Skeletal muscle satellite cell (primary cell): ENCODE measurements around the gene KANSL1.

ENCODE experiments used
- H3K27me3 ChIP-seq: 2 replicates; pipeline ENCODE4 v1.7.0; 2013; ENCODE audit warnings: low read length; ENCODE audit not compliant: control insufficient read depth, insufficient read depth
- H3K36me3 ChIP-seq: 2 replicates; pipeline ENCODE4 v1.7.0; 2013; ENCODE audit warnings: mild to moderate bottlenecking, control low read depth, low read length; ENCODE audit not compliant: insufficient read depth
- H3K4me1 ChIP-seq: 2 replicates; pipeline ENCODE4 v1.7.0; 2013; ENCODE audit warnings: low read length; ENCODE audit not compliant: control insufficient read depth, insufficient read depth
- H3K4me2 ChIP-seq: 2 replicates; pipeline ENCODE4 v1.7.0; 2013; ENCODE audit warnings: mild to moderate bottlenecking, low read length
- H3K4me3 ChIP-seq: 2 replicates; pipeline ENCODE4 v1.7.0; 2013; ENCODE audit warnings: low read length
- H3K9ac ChIP-seq: 2 replicates; pipeline ENCODE4 v1.7.0; 2013; ENCODE audit warnings: mild to moderate bottlenecking, low read depth, low read length, moderate library complexity
- H3K9me3 ChIP-seq: replicated peaks from 2 replicates; pipeline ENCODE4 v1.7.0; 2013; ENCODE audit warnings: mild to moderate bottlenecking, control low read depth, low read length

Gene KANSL1

GRCh38 chr17:46135126-46135812, 58.0 kb downstream of the KANSL1 start:
- no peak overlapping the region for H3K9ac ChIP-seq
- H3K36me3 ChIP-seq = no peaks in the 10 kb centered on the region
- H3K27me3 ChIP-seq = no peaks in the 10 kb centered on the region
- no peaks in the 10 kb centered on the region for H3K9me3 ChIP-seq
- peaks cover 20% of the 10 kb centered on the region for H3K4me1 ChIP-seq
- H3K4me3 ChIP-seq = no peak overlapping the region
- no peak overlapping the region for H3K4me2 ChIP-seq

DNA sequence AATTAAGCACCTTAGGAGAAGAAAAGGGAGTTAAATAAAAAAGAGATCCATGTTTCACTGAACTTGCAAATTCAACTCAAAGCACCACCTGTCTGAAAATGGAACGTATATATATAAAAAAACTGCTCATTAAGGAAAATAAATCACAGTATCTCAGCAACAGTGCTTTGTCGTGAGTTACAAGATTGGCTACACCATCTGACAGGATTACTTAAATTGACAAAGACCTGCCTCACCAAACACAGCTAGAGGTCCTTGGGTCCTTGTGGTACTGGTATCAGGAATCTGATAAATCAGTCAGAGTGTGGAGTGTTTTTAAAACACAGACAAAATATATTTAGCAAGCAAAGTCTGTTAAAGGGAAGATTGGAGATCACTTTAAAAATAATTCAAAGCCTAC, 63.9 kb downstream of the KANSL1 start:
- Histone ChIP-seq H3K36me3 (no peaks in the 10 kb centered on the region), H3K4me1 (peaks cover 20% of the 10 kb centered on the region)

DNA sequence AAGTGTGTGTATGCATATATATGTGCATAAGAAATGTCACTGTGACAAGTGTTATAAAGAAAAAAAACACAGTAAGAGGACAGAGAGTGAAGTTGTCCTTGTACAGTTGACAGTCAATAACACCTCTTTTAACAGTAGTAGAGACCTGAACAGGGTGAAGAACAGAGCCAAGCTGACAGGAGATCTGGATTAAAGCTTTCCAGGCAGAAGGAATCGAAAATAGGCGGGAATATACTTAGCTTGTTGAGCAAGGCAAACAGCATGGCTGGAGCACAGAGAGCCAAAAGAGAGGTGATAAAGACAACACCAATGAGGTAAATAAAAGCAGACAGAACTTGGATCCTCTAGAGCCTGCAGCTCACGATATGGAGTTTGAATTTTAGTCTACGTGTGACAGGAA, 64.8 kb downstream of the KANSL1 start:
- Histone ChIP-seq H3K9ac (no peak overlapping the region), H3K9me3 (no peaks in the 10 kb centered on the region), H3K36me3 (no peaks in the 10 kb centered on the region), H3K4me2 (no peak overlapping the region), H3K4me1 (peaks cover 23% of the 10 kb centered on the region), H3K4me3 (no peak overlapping the region), H3K27me3 (no peaks in the 10 kb centered on the region)

More for the DNA sequence above, 63.9 kb downstream of the KANSL1 start:
- Histone ChIP-seq H3K27me3 (no peaks in the 10 kb centered on the region), H3K9me3 (no peaks in the 10 kb centered on the region), H3K9ac (no peak overlapping the region), H3K4me2 (no peak overlapping the region), H3K4me3 (no peak overlapping the region)

GRCh38 chr17:46127524-46127923, 65.7 kb downstream of the KANSL1 start:
- H3K27me3 ChIP-seq = no peaks in the 10 kb centered on the region
- H3K36me3 ChIP-seq = no peaks in the 10 kb centered on the region
- no peak overlapping the region for H3K9ac ChIP-seq
- peaks cover 23% of the 10 kb centered on the region for H3K4me1 ChIP-seq
- no peak overlapping the region for H3K4me2 ChIP-seq
- no peak overlapping the region for H3K4me3 ChIP-seq
- H3K9me3 ChIP-seq = no peaks in the 10 kb centered on the region

DNA sequence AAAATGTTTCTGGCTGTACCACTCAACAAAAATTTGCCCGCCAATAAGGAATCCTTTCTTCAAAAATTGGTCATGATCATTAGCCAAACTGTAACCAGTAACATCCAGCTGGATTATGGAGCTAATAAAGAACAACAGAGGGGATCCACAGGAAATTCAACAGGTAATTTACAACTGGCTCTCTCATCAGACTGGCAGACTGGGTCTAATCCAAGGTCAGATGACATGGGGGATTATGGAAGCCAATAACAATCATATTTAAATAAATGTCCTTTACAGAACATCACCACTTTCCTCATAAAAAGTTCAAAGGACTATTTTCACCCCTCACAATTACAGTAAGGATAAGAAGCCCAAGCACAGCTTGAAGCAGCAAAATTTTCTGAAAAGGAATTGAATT, 66.4 kb downstream of the KANSL1 start:
- H3K9ac ChIP-seq = no peak overlapping the region
- peaks cover 23% of the 10 kb centered on the region for H3K4me1 ChIP-seq
- no peaks in the 10 kb centered on the region for H3K27me3 ChIP-seq

GRCh38 chr17:46125831-46126230, 67.4 kb downstream of the KANSL1 start:
- Histone ChIP-seq H3K4me1 (peaks cover 31% of the 10 kb centered on the region), H3K9me3 (no peaks in the 10 kb centered on the region), H3K9ac (no peak overlapping the region), H3K27me3 (no peaks in the 10 kb centered on the region), H3K36me3 (no peaks in the 10 kb centered on the region), H3K4me3 (no peak overlapping the region), H3K4me2 (no peak overlapping the region)

More for the DNA sequence above, 66.4 kb downstream of the KANSL1 start:
- Histone ChIP-seq H3K36me3 (no peaks in the 10 kb centered on the region), H3K4me2 (no peak overlapping the region), H3K4me3 (no peak overlapping the region), H3K9me3 (no peaks in the 10 kb centered on the region)

DNA sequence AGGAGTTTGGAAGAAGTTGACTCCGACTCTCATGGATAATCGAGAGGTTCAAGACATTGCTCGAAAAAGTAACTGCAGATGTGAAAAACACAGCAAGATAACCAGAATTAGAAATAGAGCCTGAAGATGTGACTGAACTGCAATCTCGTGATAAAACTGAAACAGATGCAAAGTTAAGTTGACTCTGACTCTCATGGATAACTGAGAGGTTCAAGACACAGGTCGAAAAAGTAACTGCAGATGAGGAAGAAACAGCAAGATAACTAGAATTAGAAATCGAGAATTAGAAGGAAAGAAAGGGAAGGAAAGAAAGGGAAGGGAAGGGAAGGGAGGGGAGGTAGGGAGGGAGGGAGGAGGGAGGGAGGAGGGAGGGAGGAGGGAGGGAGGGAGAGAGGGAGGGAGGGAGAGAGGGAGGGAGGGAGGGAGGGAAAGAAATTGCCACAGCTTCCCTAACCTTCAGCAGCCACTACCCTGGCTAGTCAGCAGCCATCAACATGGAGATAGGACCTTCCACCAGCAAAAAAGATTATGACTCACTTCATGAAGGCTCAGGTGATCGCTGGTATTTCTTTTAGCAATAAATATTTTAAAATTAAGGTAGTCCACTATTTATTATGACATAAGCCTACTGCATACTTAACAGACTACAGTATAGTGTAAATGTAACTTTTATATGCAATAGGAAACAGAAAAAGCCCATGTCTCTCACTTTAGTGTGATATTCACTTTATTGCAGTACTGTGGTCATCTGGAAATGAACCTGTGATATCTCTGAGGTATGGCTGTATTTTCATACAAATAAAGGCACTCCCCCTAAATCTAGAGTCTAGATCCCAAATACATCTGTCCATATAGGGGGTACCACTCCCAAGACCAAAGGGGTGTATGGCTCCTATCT, 68.3 kb downstream of the KANSL1 start:
- Histone ChIP-seq H3K4me3 (no peak overlapping the region), H3K27me3 (no peaks in the 10 kb centered on the region), H3K9ac (no peak overlapping the region), H3K36me3 (no peaks in the 10 kb centered on the region), H3K4me1 (peaks cover 24% of the 10 kb centered on the region), H3K9me3 (no peaks in the 10 kb centered on the region), H3K4me2 (no peak overlapping the region)

DNA sequence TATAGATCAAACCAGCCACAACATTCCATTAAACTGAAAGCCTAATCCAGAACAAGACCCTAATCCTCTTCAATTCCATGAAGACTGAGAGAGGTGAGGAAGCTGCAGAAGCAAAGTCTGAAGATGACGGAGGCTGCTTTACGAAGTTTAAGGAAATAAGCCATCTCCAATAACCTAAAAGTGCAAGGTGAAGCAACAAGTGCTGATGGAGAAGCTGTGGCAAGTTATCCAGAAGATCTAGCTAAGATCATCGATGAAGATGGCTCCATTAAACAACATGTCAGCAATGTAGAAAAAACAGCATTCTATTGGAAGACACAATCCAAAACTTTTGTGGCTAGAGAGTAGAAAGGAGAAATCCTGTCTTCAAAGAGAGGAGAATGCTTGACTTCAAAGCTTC, 69.6 kb downstream of the KANSL1 start:
- Histone ChIP-seq H3K9ac (no peak overlapping the region), H3K27me3 (no peaks in the 10 kb centered on the region), H3K4me1 (peaks cover 24% of the 10 kb centered on the region), H3K4me3 (no peak overlapping the region), H3K4me2 (no peak overlapping the region), H3K36me3 (no peaks in the 10 kb centered on the region), H3K9me3 (no peaks in the 10 kb centered on the region)

DNA sequence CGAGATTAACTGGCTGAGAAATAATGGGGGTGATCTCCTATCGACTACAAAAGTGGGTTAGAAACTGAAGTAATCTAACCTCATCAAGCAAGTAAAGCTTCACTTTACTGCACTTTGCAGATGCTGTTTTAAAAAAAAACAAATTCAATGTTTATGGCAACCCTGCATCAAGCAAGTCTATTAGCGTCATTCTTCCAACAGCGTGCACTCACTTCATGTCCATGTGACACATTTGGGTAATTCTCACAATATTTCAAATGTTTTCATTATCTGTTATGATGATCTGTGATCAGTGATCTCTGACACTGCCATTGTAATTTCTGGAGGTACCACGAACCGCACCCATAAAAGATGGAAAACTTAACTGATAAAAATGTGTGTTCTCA, 70.8 kb downstream of the KANSL1 start:
- H3K4me3 ChIP-seq = no peak overlapping the region
- H3K9ac ChIP-seq = no peak overlapping the region
- H3K4me1 ChIP-seq = peaks cover 24% of the 10 kb centered on the region
- no peak overlapping the region for H3K4me2 ChIP-seq
- no peaks in the 10 kb centered on the region for H3K27me3 ChIP-seq
- H3K9me3 ChIP-seq = no peaks in the 10 kb centered on the region
- no peaks in the 10 kb centered on the region for H3K36me3 ChIP-seq

GRCh38 chr17:46121841-46122485, 71.3 kb downstream of the KANSL1 start:
- Histone ChIP-seq H3K36me3 (no peaks in the 10 kb centered on the region), H3K27me3 (no peaks in the 10 kb centered on the region), H3K4me1 (peaks cover 24% of the 10 kb centered on the region), H3K4me3 (no peak overlapping the region), H3K4me2 (no peak overlapping the region), H3K9me3 (no peaks in the 10 kb centered on the region), H3K9ac (no peak overlapping the region)

- Histone ChIP-seq H3K4me2 (peak overlapping the region; percentile 7), H3K9ac (no peak overlapping the region), H3K4me3 (no peak overlapping the region), H3K27me3 (no peaks in the 10 kb centered on the region), H3K36me3 (no peaks in the 10 kb centered on the region), H3K4me1 (peaks cover 24% of the 10 kb centered on the region), H3K9me3 (no peaks in the 10 kb centered on the region)
Observed at GRCh38 chr17:46121165-46121764, 72.0 kb downstream of the KANSL1 start.
